ENCODE measurements around the gene GCNT4.

- TF ChIP-seq CTCF (conservative IDR thresholded peaks at IDR 0.05; ENCODE audit: low read depth in 2 of 2), result no peak
- TF ChIP-seq EZH2 (IDR thresholded peaks at IDR 0.05; ENCODE audit: low read depth, unreplicated experiment), result no peak
- TF ChIP-seq POLR2AphosphoS5 (IDR thresholded peaks at IDR 0.05; ENCODE audit: low read depth), result no peak
- TF ChIP-seq ZNF462 (CRISPR knock-in tag; IDR thresholded peaks at IDR 0.05), result no peak
- no peak for TF ChIP-seq CREB1 (CRISPR knock-in tag; IDR thresholded peaks at IDR 0.05; ENCODE audit: low read depth)
- no peak for TF ChIP-seq JUNB (IDR thresholded peaks at IDR 0.05; ENCODE audit: unreplicated experiment)
- no peak for TF ChIP-seq REST (IDR thresholded peaks at IDR 0.05; ENCODE audit: unreplicated experiment)
- no peak for TF ChIP-seq EZH2phosphoT487 (IDR thresholded peaks at IDR 0.05; ENCODE audit: unreplicated experiment)
- TF ChIP-seq ETS1 (IDR thresholded peaks at IDR 0.05), result no peak
- no peak for TF ChIP-seq NANOG (IDR thresholded peaks at IDR 0.05; ENCODE audit: borderline replicate concordance)
- TF ChIP-seq STAT1 (IDR thresholded peaks at IDR 0.05; ENCODE audit: unreplicated experiment), result no peak
Observed at GRCh38 chr5:75045071-75045470, 7.3 kb downstream of the GCNT4 start.

Data from GM23338 (cell line).